GM18520 (cell line): ENCODE measurements around the gene NFATC3.

ENCODE experiments used
- ATAC-seq: cut with Tn5 transposase; IDR thresholded peaks from one replicate; pipeline ENCODE4 v1.9.1; 2021; ENCODE audit not compliant: unreplicated experiment

NFATC3 gene

GRCh38 chr16:68228652-68229051 is 143.5 kb downstream of the NFATC3 start:
- no peak for ATAC-seq

DNA sequence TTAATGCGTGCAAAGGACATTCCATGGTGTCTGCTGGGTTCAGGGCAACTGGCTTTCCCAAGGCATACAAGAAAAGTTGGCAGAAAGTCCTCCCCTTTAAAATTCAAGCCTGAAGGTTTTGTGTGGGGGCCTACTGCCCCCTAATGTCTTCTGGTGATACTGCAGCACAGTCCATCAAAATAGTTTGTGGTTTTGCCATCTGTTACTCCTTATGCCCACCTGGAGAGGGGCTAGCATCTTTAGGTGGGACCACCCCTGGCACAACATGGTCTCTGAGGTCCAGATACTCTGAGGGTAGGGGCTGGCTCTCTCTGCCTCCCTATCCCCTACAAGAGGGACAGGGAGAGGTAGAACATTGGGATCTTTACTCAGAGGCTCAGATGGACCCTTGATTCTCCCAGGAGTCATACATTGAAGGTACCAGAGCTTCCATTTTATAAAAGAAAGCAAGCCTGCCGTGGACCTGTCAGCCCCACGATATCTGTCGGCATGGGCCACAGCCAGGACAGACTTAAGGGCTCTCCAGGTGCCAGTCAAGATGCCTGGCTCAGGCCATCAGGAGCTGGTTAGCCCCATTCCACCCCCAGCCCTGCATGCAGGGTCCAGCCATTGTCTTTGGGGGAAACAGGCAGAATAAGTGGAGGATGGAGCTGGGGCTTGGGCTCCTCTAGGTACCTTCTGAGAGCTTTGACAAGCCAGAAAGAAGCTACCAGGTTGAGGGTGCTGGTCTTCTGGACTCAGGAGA is 144.4 kb downstream of the NFATC3 start:
- ATAC-seq = no peak

DNA sequence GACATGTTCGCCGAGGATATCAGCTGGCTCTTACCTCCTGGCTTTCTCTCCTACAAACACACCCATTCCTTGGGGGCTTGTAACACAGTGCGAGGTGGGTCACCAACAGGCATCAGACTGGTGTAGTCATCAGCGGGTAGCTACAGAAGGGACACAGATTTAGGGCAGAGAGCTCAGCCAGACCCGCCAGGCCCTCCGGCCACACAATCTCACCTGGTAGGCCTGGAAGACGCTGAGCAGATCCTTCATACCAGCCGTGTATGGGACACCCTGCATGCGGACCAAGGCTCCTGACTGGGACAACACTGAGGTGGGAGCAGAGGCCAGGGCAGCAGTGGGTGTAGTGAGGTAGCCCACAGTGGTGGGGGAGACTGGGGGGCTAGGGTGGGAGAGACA is 145.0 kb downstream of the NFATC3 start:
- ATAC-seq = no peak

- no peak for ATAC-seq
Measured at GRCh38 chr16:68230956-68231355, 145.8 kb downstream of the NFATC3 start.

GRCh38 chr16:68231384-68232136 is 146.4 kb downstream of the NFATC3 start:
- ATAC-seq = no peak

DNA sequence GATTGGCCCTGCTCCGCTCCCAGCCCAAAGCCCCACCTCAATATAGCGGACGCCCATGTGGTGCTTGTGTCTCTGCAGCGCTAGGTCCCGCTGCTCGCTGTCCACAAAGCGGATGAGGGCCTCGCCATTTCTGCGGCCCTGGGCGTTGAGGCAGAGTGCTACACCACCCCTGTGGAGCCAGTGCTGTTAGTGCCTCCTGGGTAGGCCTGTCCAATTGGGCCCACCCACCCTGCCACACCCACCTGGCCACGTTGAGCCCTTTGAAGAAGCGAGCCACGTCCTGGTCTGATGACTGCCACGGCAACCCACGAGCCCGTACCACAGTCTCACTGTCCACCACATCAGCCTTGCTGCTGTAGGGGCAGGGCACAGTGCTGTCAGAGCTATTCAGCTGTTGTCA is 147.2 kb downstream of the NFATC3 start:
- no peak for ATAC-seq

GRCh38 chr16:68233085-68233834 is 148.1 kb downstream of the NFATC3 start:
- no peak for ATAC-seq

DNA sequence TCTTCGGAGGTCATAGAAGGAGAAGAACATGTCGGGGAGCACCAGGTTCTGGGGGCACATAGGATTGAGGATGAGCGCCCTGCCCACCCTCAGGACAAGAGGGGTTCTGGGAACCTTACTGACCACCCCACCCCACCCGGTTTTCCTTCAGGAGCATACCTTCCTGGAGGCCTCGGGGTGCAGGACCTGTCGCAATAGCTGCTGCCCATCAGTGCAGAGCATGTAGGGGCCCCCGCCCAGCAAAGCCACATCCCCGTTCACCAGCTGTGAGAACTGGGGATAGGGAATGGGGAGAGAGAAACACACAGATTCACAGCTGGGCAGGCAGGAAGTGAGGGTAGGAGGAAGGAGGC is 148.6 kb downstream of the NFATC3 start:
- no peak for ATAC-seq

GRCh38 chr16:68234188-68235107 is 149.3 kb downstream of the NFATC3 start:
- ATAC-seq = no peak

- ATAC-seq = no peak
Measured at GRCh38 chr16:68235108-68235886, 150.1 kb downstream of the NFATC3 start.

GRCh38 chr16:68235887-68236136 is 150.6 kb downstream of the NFATC3 start, which contains the start of gene ESRP2:
ESRP2 (minus strand) TSS chr16:68236127; CDS start chr16:68236045, 82 bp downstream.
- ATAC-seq = no peak

- no peak for ATAC-seq
Measured at GRCh38 chr16:68236137-68236825, 151.1 kb downstream of the NFATC3 start.

GRCh38 chr16:68236826-68237242 is 151.7 kb downstream of the NFATC3 start:
- no peak for ATAC-seq

GRCh38 chr16:68237243-68238028 is 152.3 kb downstream of the NFATC3 start:
- ATAC-seq = peak; percentile 77

GRCh38 chr16:68238029-68238345 is 152.8 kb downstream of the NFATC3 start:
- no peak for ATAC-seq

GRCh38 chr16:68242085-68242484 is 156.9 kb downstream of the NFATC3 start:
- no peak for ATAC-seq

- ATAC-seq = no peak
Measured at GRCh38 chr16:68242926-68243858, 158.0 kb downstream of the NFATC3 start.

DNA sequence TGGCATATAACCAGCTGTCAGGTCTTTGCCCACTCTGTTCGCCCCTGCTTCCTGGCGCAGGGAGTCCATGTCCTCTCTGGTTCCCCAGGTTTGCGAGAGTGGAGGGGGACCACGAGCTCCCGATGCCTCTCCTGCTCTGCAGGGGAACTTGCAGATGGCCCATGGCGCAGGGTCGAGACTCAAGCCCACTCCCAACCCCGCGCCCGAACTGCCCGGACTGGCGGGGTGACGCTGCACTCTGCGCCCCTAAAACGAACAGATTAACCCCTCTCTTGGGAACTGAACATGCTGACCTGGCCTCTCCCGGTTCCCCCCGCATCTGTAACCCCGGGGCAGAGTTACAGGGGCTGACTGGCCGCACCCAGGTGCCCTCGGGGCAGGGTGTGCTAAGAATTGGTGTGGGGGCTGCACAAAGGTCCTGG is 159.3 kb downstream of the NFATC3 start:
- no peak for ATAC-seq
